Measurements from ENCODE around the gene SUMO4. TPM values are rescaled to one million over a fixed set of nuclear protein-coding genes. Genes with fewer than 3 reads are reported as not detected.

The SUMO4 gene
- total and polyA plus RNA-seq, 10 of the 15 experiments (the other 5 are each of a cell fraction or from before 2014, with no cell fraction given), result 0.07 to 5.3 (median 1.0) TPM; not detected in 1

- RAD21 ChIA-PET (ENCODE audit: unreplicated experiment), result interaction anchor here (1.1 kb wide), 1 partner anchor 127 kb away, joined by 3 read pairs; no protein-coding TSS in a partner anchor
- no peak overlapping the region for H3K4me3 ChIP-seq
- H3K9ac ChIP-seq (ENCODE audit: control insufficient read depth, insufficient read depth, low read length), result no peak overlapping the region
- H3K27ac ChIP-seq (ENCODE audit: control insufficient read depth, insufficient read depth), result no peak overlapping the region
- FAIRE-seq (no peak), DNase-seq (ENCODE audit: low read depth, low spot score) (no peak), ATAC-seq (no peak)
- CTCF ChIA-PET, result no interaction called here
- intact Hi-C loops (cut with micrococcal nuclease; ENCODE audit: unreplicated experiment), result no loop called here
- in situ Hi-C loops (cut with MboI), result no loop called here
- no peaks in the 10 kb centered on the region for H3K27me3 ChIP-seq (replicated peaks in 1 of 2; ENCODE audit: control insufficient read depth in 2 of 2, insufficient read depth in 2 of 2, low read length in 1 of 2)
- H4K20me1 ChIP-seq (ENCODE audit: control insufficient read depth, insufficient read depth), result no peaks in the 10 kb centered on the region
- peaks cover 84% of the 10 kb centered on the region for H3K79me2 ChIP-seq (ENCODE audit: control insufficient read depth, insufficient read depth, low read length)
- BruUV-seq (replicated peaks), result no TSS peak
- H3K4me1 ChIP-seq (ENCODE audit: control insufficient read depth, insufficient read depth, low read length), result no peaks in the 10 kb centered on the region
- H2AFZ ChIP-seq (ENCODE audit: control insufficient read depth, low read depth, low read length), result no peak overlapping the region
- WGBS (ENCODE audit: insufficient coverage, insufficient replicate concordance, low lambda C conversion rate, missing lambda C conversion rate), result 98% methylated on average over 17 of the region's 17 CpGs
- POLR2A ChIA-PET, result no interaction called here
- H3K4me2 ChIP-seq (ENCODE audit: control insufficient read depth, insufficient read depth), result no peak overlapping the region
- H3K9me3 ChIP-seq (replicated peaks; ENCODE audit: control insufficient read depth, insufficient read depth, low read length), result no peaks in the 10 kb centered on the region; the same call in 2 of the 3 replicates
- H3K36me3 ChIP-seq (ENCODE audit: control insufficient read depth in 2 of 2, insufficient read depth in 2 of 2, low read length in 1 of 2), result peaks cover 1 to 10% of the 10 kb centered on the region in 2 experiments; a peak in 3 of 4 replicates
- SMC1A ChIA-PET (ENCODE audit: uncharacterized antibody, unreplicated experiment), result interaction anchor here (1.9 to 2.2 kb wide), 2 partner anchors 10 to 13 kb away, joined by 7 to 11 read pairs; no protein-coding TSS in a partner anchor
- TF ChIP-seq HCFC1 (IDR thresholded peaks at IDR 0.05; ENCODE audit: low read length), result no peak
- TF ChIP-seq BACH1 (IDR thresholded peaks at IDR 0.05; ENCODE audit: borderline replicate concordance), result peak; percentile 70; the same call in 1 of the 2 replicates
Measured at GRCh38 chr6:149357726-149358538, 42.1 kb upstream of the SUMO4 start.

GRCh38 chr6:149359440-149359839 lies 40.6 kb upstream of the SUMO4 start:
- Histone ChIP-seq H4K20me1 (ENCODE audit: control insufficient read depth, insufficient read depth) (no peaks in the 10 kb centered on the region), H3K4me3 (no peak overlapping the region), H3K9ac (ENCODE audit: control insufficient read depth, insufficient read depth, low read length) (no peak overlapping the region), H3K27ac (ENCODE audit: control insufficient read depth, insufficient read depth) (no peak overlapping the region), H3K4me1 (ENCODE audit: control insufficient read depth, insufficient read depth, low read length) (no peaks in the 10 kb centered on the region), H3K27me3 (replicated peaks in 1 of 2; ENCODE audit: control insufficient read depth in 2 of 2, insufficient read depth in 2 of 2, low read length in 1 of 2) (no peaks in the 10 kb centered on the region), H3K4me2 (ENCODE audit: control insufficient read depth, insufficient read depth) (no peak overlapping the region), H2AFZ (ENCODE audit: control insufficient read depth, low read depth, low read length) (no peak overlapping the region), H3K36me3 (ENCODE audit: control insufficient read depth in 2 of 2, insufficient read depth in 2 of 2, low read length in 1 of 2) (peaks cover 1 to 7% of the 10 kb centered on the region in 2 experiments; a peak in 3 of 4 replicates), H3K79me2 (ENCODE audit: control insufficient read depth, insufficient read depth, low read length) (peaks cover 83% of the 10 kb centered on the region), H3K9me3 (replicated peaks; ENCODE audit: control insufficient read depth, insufficient read depth, low read length) (no peaks in the 10 kb centered on the region; the same call in 2 of the 3 replicates)
- RAD21 ChIA-PET (ENCODE audit: unreplicated experiment), result interaction anchor here (0.6 to 1.3 kb wide), 5 partner anchors 12 to 128 kb away, joined by 3 to 4 read pairs (median 3); no protein-coding TSS in a partner anchor
- CTCF ChIA-PET, result interaction anchor here (0.7 to 2.0 kb wide), 4 partner anchors 9 to 14 kb away, joined by 3 to 6 read pairs (median 4); no protein-coding TSS in a partner anchor
- POLR2A ChIA-PET, result interaction anchor here (1.4 kb wide), 1 partner anchor 13 kb away, joined by 3 read pairs; no protein-coding TSS in a partner anchor
- in situ Hi-C loops (cut with MboI), result no loop called here
- intact Hi-C loops (cut with micrococcal nuclease; ENCODE audit: unreplicated experiment), result no loop called here
- DNase-seq (ENCODE audit: low read depth, low spot score) (no peak), FAIRE-seq (no peak), ATAC-seq (no peak)
- BruUV-seq (replicated peaks), result no TSS peak
- SMC1A ChIA-PET (ENCODE audit: uncharacterized antibody, unreplicated experiment), result interaction anchor here (0.7 to 2.2 kb wide), 16 partner anchors 9 to 177 kb away, joined by 3 to 11 read pairs (median 3); no protein-coding TSS in a partner anchor
- TF ChIP-seq IRF3 (IDR thresholded peaks at IDR 0.05) (no peak), BHLHE40 (IDR thresholded peaks at IDR 0.05; ENCODE audit: borderline replicate concordance in 1 of 2, low read depth in 2 of 2, low read length in 1 of 2) (no peak), BACH1 (IDR thresholded peaks at IDR 0.05; ENCODE audit: borderline replicate concordance) (no peak), RCOR1 (conservative IDR thresholded peaks at IDR 0.05; ENCODE audit: low read depth, low read length) (no peak), MYC (IDR thresholded peaks at IDR 0.05; ENCODE audit: insufficient read depth, insufficient read length, insufficient replicate concordance, low read length, severe bottlenecking) (no peak), NFYB (IDR thresholded peaks at IDR 0.05; ENCODE audit: insufficient read depth, low read depth, low read length) (no peak), SIX5 (IDR thresholded peaks at IDR 0.05; ENCODE audit: low read depth, low read length, severe bottlenecking) (no peak), JUNB (IDR thresholded peaks at IDR 0.05) (no peak), NR2C1 (IDR thresholded peaks at IDR 0.05) (no peak), ATF7 (IDR thresholded peaks at IDR 0.05; ENCODE audit: low read depth) (no peak), TCF7 (IDR thresholded peaks at IDR 0.05; ENCODE audit: borderline replicate concordance) (no peak), ZNF207 (IDR thresholded peaks at IDR 0.05; ENCODE audit: borderline replicate concordance) (no peak), ZNF622 (IDR thresholded peaks at IDR 0.05) (no peak)
- TF ChIP-seq, protein P1, sequence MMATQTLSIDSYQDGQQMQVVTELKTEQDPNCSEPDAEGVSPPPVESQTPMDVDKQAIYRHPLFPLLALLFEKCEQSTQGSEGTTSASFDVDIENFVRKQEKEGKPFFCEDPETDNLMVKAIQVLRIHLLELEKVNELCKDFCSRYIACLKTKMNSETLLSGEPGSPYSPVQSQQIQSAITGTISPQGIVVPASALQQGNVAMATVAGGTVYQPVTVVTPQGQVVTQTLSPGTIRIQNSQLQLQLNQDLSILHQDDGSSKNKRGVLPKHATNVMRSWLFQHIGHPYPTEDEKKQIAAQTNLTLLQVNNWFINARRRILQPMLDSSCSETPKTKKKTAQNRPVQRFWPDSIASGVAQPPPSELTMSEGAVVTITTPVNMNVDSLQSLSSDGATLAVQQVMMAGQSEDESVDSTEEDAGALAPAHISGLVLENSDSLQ (IDR thresholded peaks at IDR 0.05), result no peak
